Measurements from ENCODE around the gene SMIM31.

GRCh38 chr4:164800786-164801185 lies 46.9 kb downstream of the SMIM31 start:
- TF ChIP-seq CTCF (IDR thresholded peaks at IDR 0.05) (no peak), ZFX (IDR thresholded peaks at IDR 0.05; ENCODE audit: borderline replicate concordance) (no peak)
